Mucosa of gallbladder (tissue), 1 donor: Measurements from ENCODE around the gene TMEM252. TPM values are rescaled to one million over a fixed set of nuclear protein-coding genes. Genes with fewer than 3 reads are reported as not detected.

ENCODE experiments used
- DNase-seq: peaks from one replicate; pipeline ENCODE4 v3.0.0-alpha.2; 2020; ENCODE audit warnings: low spot score
- total RNA-seq: library from RNA; stranded (reverse); gene quantifications from one replicate; pipeline ENCODE4 v1.2.1, GENCODE V29; 2021
- donor health status: DM: no; HTN: no; CAD: no.

The TMEM252 gene
- total RNA-seq, 1 donor from 2014 or later = not detected

GRCh38 chr9:68498816-68499215, 41.9 kb downstream of the TMEM252 start:
- DNase-seq = no peak

- DNase-seq = no peak
These were observed 43.1 kb downstream of the TMEM252 start for GRCh38 chr9:68497629-68498028.

- no peak for DNase-seq
These were observed 44.3 kb downstream of the TMEM252 start for GRCh38 chr9:68496356-68496755.

GRCh38 chr9:68495247-68495646, 45.4 kb downstream of the TMEM252 start:
- DNase-seq = no peak

- no peak for DNase-seq
These were observed 46.6 kb downstream of the TMEM252 start for GRCh38 chr9:68493958-68494577.

GRCh38 chr9:68493541-68493940, 47.1 kb downstream of the TMEM252 start:
- no peak for DNase-seq

- DNase-seq = no peak
These were observed 47.9 kb downstream of the TMEM252 start for GRCh38 chr9:68492806-68493205.

GRCh38 chr9:68489646-68490045, 51.0 kb downstream of the TMEM252 start:
- DNase-seq = no peak

- DNase-seq = no peak
These were observed 52.6 kb downstream of the TMEM252 start for GRCh38 chr9:68488126-68488525.

Other genes with a start within 250 kb of the TMEM252 start
- gene FOXD4L3, start 238.0 kb downstream of the TMEM252 start, total RNA-seq = not detected
- 96.0 TPM for gene PGM5, start 184.3 kb downstream of the TMEM252 start, total RNA-seq
- 14.0 TPM for gene PIP5K1B, start 164.4 kb upstream of the TMEM252 start, total RNA-seq